Neural progenitor cell (in vitro differentiated cells): ENCODE results near the gene SLIT1. TPM values are rescaled to one million over a fixed set of nuclear protein-coding genes. Genes with fewer than 3 reads are reported as not detected.

Experiments used
- DNase-seq: peaks from one replicate; pipeline ENCODE4 v3.0.0-alpha.2; 2016; ENCODE audit warnings: low spot score
- H2AFZ ChIP-seq: fragments of 200-600 bp; sonication (generic); replicated peaks from 2 replicates; pipeline ENCODE4 v1.6.1; 2016; ENCODE audit warnings: antibody characterized with exemption
- H3F3A ChIP-seq: fragments of 200-600 bp; sonication (generic); 2 replicates; pipeline ENCODE4 v1.6.1; 2016; ENCODE audit warnings: antibody characterized with exemption, low read depth
- H3K27ac ChIP-seq: fragments of 200-600 bp; sonication (generic); 2 replicates; pipeline ENCODE4 v1.5.1; 2016; ENCODE audit warnings: mild to moderate bottlenecking
- H3K27me3 ChIP-seq: fragments of 200-600 bp; sonication (generic); 2 replicates; pipeline ENCODE4 v1.6.1; 2016; ENCODE audit warnings: mild to moderate bottlenecking, moderate library complexity
- H3K36me3 ChIP-seq: fragments of 200-600 bp; sonication (generic); 2 replicates; pipeline ENCODE4 v1.5.1; 2016
- H3K4me1 ChIP-seq: fragments of 200-600 bp; sonication (generic); 2 replicates; pipeline ENCODE4 v1.6.1; 2016; ENCODE audit warnings: mixed run types
- H3K4me2 ChIP-seq: fragments of 200-600 bp; sonication (generic); 2 replicates; pipeline ENCODE4 v1.6.1; 2016
- H3K4me3 ChIP-seq: fragments of 200-600 bp; sonication (generic); 2 replicates; pipeline ENCODE4 v1.5.1; 2016
- H3K79me2 ChIP-seq: fragments of 200-600 bp; sonication (generic); 2 replicates; pipeline ENCODE4 v1.6.1; 2016; ENCODE audit warnings: low read depth
- H3K9ac ChIP-seq: fragments of 200-600 bp; sonication (generic); 2 replicates; pipeline ENCODE4 v1.6.1; 2016
- H3K9me3 ChIP-seq: fragments of 200-600 bp; sonication (generic); 2 replicates; pipeline ENCODE4 v1.5.1; 2016; ENCODE audit warnings: low read depth
- H4K20me1 ChIP-seq: fragments of 200-600 bp; sonication (generic); 2 replicates; pipeline ENCODE4 v1.6.1; 2016; ENCODE audit warnings: low read depth
- H3K27ac Mint-ChIP-seq: 3 replicates; pipeline ENCODE4 v1.8.0; 2021; ENCODE audit warnings: mixed read lengths
- H3K27me3 Mint-ChIP-seq: 2 replicates; pipeline ENCODE4 v1.8.0; 2022; ENCODE audit warnings: low read depth, mild to moderate bottlenecking, inconsistent platforms, moderate library complexity, mixed read lengths; ENCODE audit not compliant: insufficient read depth
- H3K36me3 Mint-ChIP-seq: 3 replicates; pipeline ENCODE4 v1.8.0; 2021; ENCODE audit warnings: mixed read lengths
- H3K4me1 Mint-ChIP-seq: 3 replicates; pipeline ENCODE4 v1.8.0; 2021; ENCODE audit warnings: mixed read lengths
- H3K4me3 Mint-ChIP-seq: 3 replicates; pipeline ENCODE4 v1.8.0; 2021; ENCODE audit warnings: mild to moderate bottlenecking, moderate library complexity, mixed read lengths
- H3K9me3 Mint-ChIP-seq: 3 replicates; pipeline ENCODE4 v1.8.0; 2020; ENCODE audit warnings: mixed read lengths
- EZH2 ChIP-seq: fragments of 200-600 bp; sonication (generic); IDR thresholded peaks from 2 replicates; pipeline ENCODE4 v1.6.1; 2017; ENCODE audit warnings: antibody characterized with exemption, mild to moderate bottlenecking, moderate library complexity
- EZH2phosphoT487 ChIP-seq: fragments of 200-600 bp; sonication (generic); IDR thresholded peaks from 2 replicates; pipeline ENCODE4 v1.6.1; 2017; ENCODE audit warnings: antibody characterized with exemption
- total RNA-seq: library from RNA; depleted of rRNA; stranded (reverse); fragments of >200 nt; gene quantifications from 2 replicates; pipeline ENCODE4 v1.2.3, GENCODE V29; 2015; ENCODE audit warnings: low replicate concordance
- TF ChIP-seq, protein P1 (sequence below): fragments of 200-600 bp; sonication (generic); IDR thresholded peaks from 2 replicates; pipeline ENCODE4 v1.5.1; 2017; ENCODE audit warnings: antibody characterized with exemption, mild to moderate bottlenecking

The SLIT1 gene
- total RNA-seq, 1 donor from 2014 or later = 0.92 TPM

DNA sequence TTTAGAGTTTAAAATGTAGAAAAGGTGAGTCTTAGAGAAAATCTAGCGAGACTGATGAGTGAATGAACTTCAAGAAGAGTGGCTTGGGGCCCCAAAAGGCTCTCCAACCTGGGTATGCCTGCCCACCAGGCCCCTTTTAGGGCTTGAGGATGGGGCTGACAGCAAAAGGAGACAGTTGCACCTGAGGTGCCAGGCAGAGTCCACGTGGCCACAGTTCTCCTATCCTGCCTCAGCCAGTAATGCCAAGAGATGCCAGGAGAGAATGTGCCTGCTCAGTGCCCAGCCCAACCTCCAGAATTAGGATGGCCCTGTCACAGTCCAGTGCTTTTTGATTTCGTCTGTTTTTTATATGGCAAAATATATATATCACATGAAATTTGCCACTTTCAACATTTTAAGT, 156.5 kb downstream of the SLIT1 start:
- peaks cover 8% of the 10 kb centered on the region for H3F3A ChIP-seq
- peaks cover 9% of the 10 kb centered on the region for H3K27me3 Mint-ChIP-seq
- no peak overlapping the region for H3K4me2 ChIP-seq
- peaks cover 12% of the 10 kb centered on the region for H3K4me1 Mint-ChIP-seq
- H3K79me2 ChIP-seq = no peaks in the 10 kb centered on the region
- H3K27ac Mint-ChIP-seq = no peak overlapping the region
- H3K27ac ChIP-seq = no peak overlapping the region
- H2AFZ ChIP-seq = no peak overlapping the region
- H3K27me3 ChIP-seq = no peaks in the 10 kb centered on the region
- no peak overlapping the region for H3K9ac ChIP-seq
- no peaks in the 10 kb centered on the region for H3K36me3 ChIP-seq
- H3K9me3 Mint-ChIP-seq = no peaks in the 10 kb centered on the region
- no peaks in the 10 kb centered on the region for H3K36me3 Mint-ChIP-seq
- H3K4me1 ChIP-seq = peaks cover 14% of the 10 kb centered on the region
- no peak overlapping the region for H3K4me3 Mint-ChIP-seq
- no peak overlapping the region for H3K4me3 ChIP-seq
- TF ChIP-seq EZH2 = no peak
- no peak for DNase-seq
- no peaks in the 10 kb centered on the region for H3K9me3 ChIP-seq
- no peaks in the 10 kb centered on the region for H4K20me1 ChIP-seq

DNA sequence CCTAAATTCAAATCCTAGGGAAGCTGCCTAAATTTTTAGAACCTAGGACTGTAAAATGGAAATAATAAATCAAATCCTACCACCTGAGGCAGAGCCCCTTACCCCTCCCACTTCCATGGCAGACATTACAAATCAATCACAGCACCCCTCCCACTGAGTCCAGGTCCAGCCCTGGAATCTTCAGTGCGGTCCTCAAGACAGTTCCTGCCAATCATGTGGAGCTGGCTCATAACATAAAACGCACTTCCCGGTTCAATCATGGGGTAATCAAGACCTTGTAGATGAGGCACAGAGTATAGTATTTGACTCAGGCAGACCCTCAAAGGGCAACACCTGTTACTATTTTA, 157.0 kb downstream of the SLIT1 start:
- TF ChIP-seq, protein P1, sequence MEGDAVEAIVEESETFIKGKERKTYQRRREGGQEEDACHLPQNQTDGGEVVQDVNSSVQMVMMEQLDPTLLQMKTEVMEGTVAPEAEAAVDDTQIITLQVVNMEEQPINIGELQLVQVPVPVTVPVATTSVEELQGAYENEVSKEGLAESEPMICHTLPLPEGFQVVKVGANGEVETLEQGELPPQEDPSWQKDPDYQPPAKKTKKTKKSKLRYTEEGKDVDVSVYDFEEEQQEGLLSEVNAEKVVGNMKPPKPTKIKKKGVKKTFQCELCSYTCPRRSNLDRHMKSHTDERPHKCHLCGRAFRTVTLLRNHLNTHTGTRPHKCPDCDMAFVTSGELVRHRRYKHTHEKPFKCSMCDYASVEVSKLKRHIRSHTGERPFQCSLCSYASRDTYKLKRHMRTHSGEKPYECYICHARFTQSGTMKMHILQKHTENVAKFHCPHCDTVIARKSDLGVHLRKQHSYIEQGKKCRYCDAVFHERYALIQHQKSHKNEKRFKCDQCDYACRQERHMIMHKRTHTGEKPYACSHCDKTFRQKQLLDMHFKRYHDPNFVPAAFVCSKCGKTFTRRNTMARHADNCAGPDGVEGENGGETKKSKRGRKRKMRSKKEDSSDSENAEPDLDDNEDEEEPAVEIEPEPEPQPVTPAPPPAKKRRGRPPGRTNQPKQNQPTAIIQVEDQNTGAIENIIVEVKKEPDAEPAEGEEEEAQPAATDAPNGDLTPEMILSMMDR = no peak
- no peak for TF ChIP-seq EZH2phosphoT487
- TF ChIP-seq EZH2 = no peak
- Histone ChIP-seq H3F3A (peaks cover 8% of the 10 kb centered on the region), H3K79me2 (no peaks in the 10 kb centered on the region), H3K9me3 (no peaks in the 10 kb centered on the region), H3K4me2 (no peak overlapping the region), H4K20me1 (no peaks in the 10 kb centered on the region), H3K36me3 (no peaks in the 10 kb centered on the region), H3K27me3 (no peaks in the 10 kb centered on the region), H3K4me1 (peaks cover 14% of the 10 kb centered on the region), H3K27ac (no peak overlapping the region), H3K9ac (no peak overlapping the region), H2AFZ (no peak overlapping the region), H3K4me3 (no peak overlapping the region)
- H3K27me3 Mint-ChIP-seq = peaks cover 12% of the 10 kb centered on the region
- H3K36me3 Mint-ChIP-seq = no peaks in the 10 kb centered on the region
- H3K9me3 Mint-ChIP-seq = no peaks in the 10 kb centered on the region
- peaks cover 17% of the 10 kb centered on the region for H3K4me1 Mint-ChIP-seq
- H3K27ac Mint-ChIP-seq = no peak overlapping the region
- no peak overlapping the region for H3K4me3 Mint-ChIP-seq
- DNase-seq = no peak

DNA sequence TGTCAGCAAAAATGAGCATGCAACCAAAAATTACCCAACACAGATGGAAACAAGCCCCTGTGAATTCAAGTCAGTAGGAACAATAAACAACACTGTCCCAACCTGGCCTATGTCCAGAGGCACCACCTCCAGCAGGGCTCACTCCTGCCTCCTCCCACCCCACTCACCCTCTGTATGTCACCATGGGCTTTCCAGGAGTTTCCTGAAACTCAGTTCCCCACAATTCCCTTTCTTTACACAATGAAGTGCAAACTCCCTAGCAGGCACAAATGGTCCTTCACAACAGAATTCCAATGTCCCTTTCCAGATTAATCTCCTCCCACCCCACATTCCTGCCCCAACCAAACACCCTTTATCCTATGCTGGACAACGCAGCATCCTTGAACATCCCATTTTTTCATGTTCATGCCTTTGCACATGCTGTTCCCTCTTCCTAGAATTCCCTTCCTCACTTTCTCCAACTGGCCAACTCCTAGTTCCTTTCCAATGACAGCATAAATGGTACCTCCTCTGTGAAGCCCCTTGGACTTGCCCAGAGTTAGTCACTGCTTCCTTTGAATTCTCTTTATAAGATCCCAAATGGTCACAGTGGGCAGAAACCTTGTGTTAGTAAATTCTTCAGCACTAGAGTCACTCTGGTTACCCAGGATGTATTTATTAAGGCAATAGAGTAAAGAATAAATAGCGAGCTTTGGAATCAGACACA, 157.5 kb downstream of the SLIT1 start:
- no peak for DNase-seq
- no peak overlapping the region for H3K4me2 ChIP-seq
- H3K27ac ChIP-seq = no peak overlapping the region
- TF ChIP-seq EZH2phosphoT487 = no peak
- TF ChIP-seq, protein P1 = no peak
- no peak for TF ChIP-seq EZH2
- H3K36me3 Mint-ChIP-seq = no peaks in the 10 kb centered on the region
- no peaks in the 10 kb centered on the region for H3K36me3 ChIP-seq
- H3K4me3 Mint-ChIP-seq = no peak overlapping the region
- no peak overlapping the region for H3K9ac ChIP-seq
- H3K27me3 Mint-ChIP-seq = peaks cover 12% of the 10 kb centered on the region
- H4K20me1 ChIP-seq = no peaks in the 10 kb centered on the region
- H3K9me3 Mint-ChIP-seq = no peaks in the 10 kb centered on the region
- H3K9me3 ChIP-seq = no peaks in the 10 kb centered on the region
- H3K4me3 ChIP-seq = no peak overlapping the region
- no peaks in the 10 kb centered on the region for H3K27me3 ChIP-seq
- peaks cover 14% of the 10 kb centered on the region for H3K4me1 ChIP-seq
- H3F3A ChIP-seq = peaks cover 8% of the 10 kb centered on the region
- H3K27ac Mint-ChIP-seq = no peak overlapping the region
- no peak overlapping the region for H2AFZ ChIP-seq
- H3K79me2 ChIP-seq = no peaks in the 10 kb centered on the region
- peaks cover 15% of the 10 kb centered on the region for H3K4me1 Mint-ChIP-seq

DNA sequence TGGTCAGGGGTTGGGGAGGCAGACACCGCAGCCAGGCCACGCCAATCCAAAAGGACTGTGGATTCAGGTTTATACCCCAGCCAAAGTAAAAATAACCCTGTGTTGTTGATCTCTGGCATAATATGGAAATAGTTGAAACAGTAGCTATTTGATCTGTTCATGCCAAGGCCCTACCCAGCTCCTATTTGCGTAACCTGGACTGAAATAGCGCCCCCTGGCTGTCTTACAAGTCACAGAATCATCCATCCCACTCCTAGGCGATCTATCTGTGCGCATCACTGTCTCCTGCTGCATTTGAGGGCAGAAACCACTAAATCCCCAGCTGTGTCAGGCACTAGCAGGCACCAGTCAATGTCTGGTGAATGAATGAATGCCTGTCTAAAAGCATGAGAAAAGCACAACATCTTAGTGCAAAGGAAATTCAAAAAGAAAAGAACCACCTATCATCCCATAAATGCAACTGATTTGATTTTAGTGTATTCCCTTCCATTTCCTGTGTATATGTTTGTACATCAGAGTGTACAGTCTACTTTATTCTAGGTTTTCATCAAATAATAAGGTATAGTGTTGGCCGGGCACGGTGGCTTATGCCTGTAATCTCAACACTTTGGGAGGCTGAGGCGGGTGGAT, 160.0 kb downstream of the SLIT1 start:
- peak; percentile 82 for DNase-seq
- peak overlapping the region; percentile 39 for H2AFZ ChIP-seq
- TF ChIP-seq EZH2phosphoT487 (no peak), EZH2 (no peak)
- TF ChIP-seq, protein P1 = peak; percentile 91
- H3K4me2 ChIP-seq = no peak overlapping the region
- H3K9me3 ChIP-seq = no peaks in the 10 kb centered on the region
- H3K36me3 ChIP-seq = no peaks in the 10 kb centered on the region
- Mint-ChIP-seq H3K36me3 (no peaks in the 10 kb centered on the region), H3K27ac (no peak overlapping the region), H3K9me3 (no peaks in the 10 kb centered on the region), H3K4me1 (peaks cover 30% of the 10 kb centered on the region), H3K4me3 (no peak overlapping the region), H3K27me3 (peaks cover 17% of the 10 kb centered on the region)
- no peaks in the 10 kb centered on the region for H3K27me3 ChIP-seq
- no peak overlapping the region for H3K9ac ChIP-seq
- no peak overlapping the region for H3K27ac ChIP-seq
- H3F3A ChIP-seq = peaks cover 20% of the 10 kb centered on the region
- peaks cover 19% of the 10 kb centered on the region for H3K4me1 ChIP-seq
- H3K4me3 ChIP-seq = no peak overlapping the region
- H3K79me2 ChIP-seq = no peaks in the 10 kb centered on the region
- peaks cover under 1% of the 10 kb centered on the region for H4K20me1 ChIP-seq
